GM23338 (cell line): ENCODE measurements around the gene BIRC5.
"Not testable (repeated sequence)": the region's sequence is repeated elsewhere in the genome, so short reads cannot be mapped to it uniquely, and the experiment has no call there.

Source experiments
- CTCF ChIP-seq, 2 experiments: fragments of 200-600 bp in 1 of 2; sonication (generic) in 1 of 2; conservative IDR thresholded peaks; 2 replicates each; pipeline versions ENCODE4 v1.5.1 to v1.6.1; 2016 to 2017; ENCODE audit warnings: antibody characterized with exemption in 2 of 2, low read depth in 2 of 2, mild to moderate bottlenecking in 2 of 2, moderate library complexity in 1 of 2
- JUNB ChIP-seq: IDR thresholded peaks from one replicate; pipeline ENCODE4 v1.6.1; 2016; ENCODE audit warnings: antibody characterized with exemption; ENCODE audit not compliant: unreplicated experiment

GRCh38 chr17:78171591-78172248 is 42.3 kb upstream of the BIRC5 start:
- not testable (repeated sequence) for TF ChIP-seq CTCF (conservative IDR thresholded peaks at IDR 0.05; ENCODE audit: low read depth in 2 of 2); JUNB
